MM.1S (cell line): Measurements from ENCODE around the gene ATP2A2.
"Not testable (repeated sequence)": the region's sequence is repeated elsewhere in the genome, so short reads cannot be mapped to it uniquely, and the experiment has no call there.

Experiments
- EZH2 ChIP-seq: fragments of 300-600 bp; sonication (generic); optimal IDR thresholded peaks from 2 replicates; pipeline ENCODE3; 2017; ENCODE audit warnings: low read depth, mild to moderate bottlenecking, antibody characterized with exemption, low read length, mixed read lengths
- EZH2phosphoT487 ChIP-seq: fragments of 300-600 bp; sonication (generic); IDR thresholded peaks from 2 replicates; pipeline ENCODE4 v1.6.1; 2018; ENCODE audit warnings: antibody characterized with exemption, low read length
- TF ChIP-seq, protein P1 (sequence below): fragments of 300-600 bp; sonication (generic); IDR thresholded peaks from 2 replicates; pipeline ENCODE4 v1.5.1; 2016; ENCODE audit warnings: antibody characterized with exemption, low read length, mixed read lengths

DNA sequence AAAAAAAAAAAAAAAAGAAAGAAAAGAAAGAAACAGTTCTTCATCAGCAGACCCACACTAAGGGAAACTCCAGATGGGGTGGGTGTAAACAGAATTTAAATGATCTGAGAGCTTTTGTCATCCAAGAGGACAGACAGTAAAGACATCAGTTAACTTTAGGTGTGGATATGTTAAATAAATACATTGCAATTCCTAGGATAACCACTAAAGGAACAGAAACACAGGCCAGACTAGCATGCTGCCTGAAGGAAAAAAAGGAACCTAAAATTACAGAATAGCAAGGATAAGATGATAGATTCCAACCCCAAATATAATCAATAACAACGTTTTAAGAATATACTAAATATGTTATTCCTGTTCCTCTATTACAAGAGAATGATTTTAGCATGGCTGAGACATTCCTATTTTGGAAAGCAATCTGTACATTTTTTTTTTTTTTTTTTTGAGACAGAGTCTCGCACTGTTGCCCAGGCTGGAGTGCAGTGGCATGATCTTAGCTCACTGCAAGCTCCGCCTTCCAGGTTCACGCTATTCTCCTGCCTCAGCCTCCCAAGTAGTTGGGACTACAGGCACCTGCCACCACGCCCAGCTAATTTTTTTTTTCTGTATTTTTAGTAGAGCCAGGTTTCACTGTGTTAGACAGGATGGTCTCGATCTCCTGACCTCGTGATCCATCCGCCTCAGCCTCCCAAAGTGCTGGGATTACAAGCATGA lies 77.5 kb downstream of the ATP2A2 start:
- not testable (repeated sequence) for TF ChIP-seq EZH2phosphoT487, EZH2
- TF ChIP-seq, protein P1, sequence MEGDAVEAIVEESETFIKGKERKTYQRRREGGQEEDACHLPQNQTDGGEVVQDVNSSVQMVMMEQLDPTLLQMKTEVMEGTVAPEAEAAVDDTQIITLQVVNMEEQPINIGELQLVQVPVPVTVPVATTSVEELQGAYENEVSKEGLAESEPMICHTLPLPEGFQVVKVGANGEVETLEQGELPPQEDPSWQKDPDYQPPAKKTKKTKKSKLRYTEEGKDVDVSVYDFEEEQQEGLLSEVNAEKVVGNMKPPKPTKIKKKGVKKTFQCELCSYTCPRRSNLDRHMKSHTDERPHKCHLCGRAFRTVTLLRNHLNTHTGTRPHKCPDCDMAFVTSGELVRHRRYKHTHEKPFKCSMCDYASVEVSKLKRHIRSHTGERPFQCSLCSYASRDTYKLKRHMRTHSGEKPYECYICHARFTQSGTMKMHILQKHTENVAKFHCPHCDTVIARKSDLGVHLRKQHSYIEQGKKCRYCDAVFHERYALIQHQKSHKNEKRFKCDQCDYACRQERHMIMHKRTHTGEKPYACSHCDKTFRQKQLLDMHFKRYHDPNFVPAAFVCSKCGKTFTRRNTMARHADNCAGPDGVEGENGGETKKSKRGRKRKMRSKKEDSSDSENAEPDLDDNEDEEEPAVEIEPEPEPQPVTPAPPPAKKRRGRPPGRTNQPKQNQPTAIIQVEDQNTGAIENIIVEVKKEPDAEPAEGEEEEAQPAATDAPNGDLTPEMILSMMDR, result not testable (repeated sequence)
